HG03064 (cell line): Measurements from ENCODE around the gene CRTC1.

Experiments
- ATAC-seq: cut with Tn5 transposase; IDR thresholded peaks from one replicate; pipeline ENCODE4 v1.9.1; 2021; ENCODE audit warnings: low read depth; ENCODE audit not compliant: unreplicated experiment

Gene CRTC1

GRCh38 chr19:18698321-18699167 lies 15.1 kb downstream of the CRTC1 start:
- ATAC-seq = no peak

DNA sequence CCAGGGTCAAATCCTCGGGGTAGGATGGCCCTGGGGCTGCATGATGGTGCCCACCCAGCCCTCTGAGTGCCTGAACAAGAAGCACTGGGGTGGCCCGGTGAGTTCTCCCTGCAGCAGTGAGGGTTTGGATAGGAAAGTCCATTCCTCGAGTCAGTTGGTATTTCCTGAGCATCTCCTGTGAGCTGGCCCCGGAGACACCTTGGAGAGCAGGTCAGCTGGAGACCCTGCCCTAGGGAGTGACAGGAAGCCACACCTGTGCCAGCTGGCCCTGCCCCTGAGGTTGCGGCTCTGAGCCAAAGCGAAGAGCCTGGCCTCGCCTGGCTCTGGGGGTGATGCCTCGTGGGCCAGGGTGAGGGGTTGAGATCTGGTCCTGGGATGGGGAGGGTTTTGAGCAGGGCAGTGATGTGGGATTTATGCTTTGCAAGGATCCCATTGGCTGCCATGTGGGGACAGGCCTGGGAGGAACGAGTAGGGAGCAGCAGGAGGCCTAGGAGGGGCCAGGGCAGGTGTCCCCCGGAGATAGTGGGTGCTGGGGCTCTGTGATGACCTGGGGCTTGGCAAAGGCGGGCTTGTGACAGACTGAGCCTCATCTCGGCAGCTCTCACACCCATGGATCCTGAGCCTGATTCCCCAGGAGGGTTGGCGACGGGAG lies 16.0 kb downstream of the CRTC1 start:
- ATAC-seq = no peak

DNA sequence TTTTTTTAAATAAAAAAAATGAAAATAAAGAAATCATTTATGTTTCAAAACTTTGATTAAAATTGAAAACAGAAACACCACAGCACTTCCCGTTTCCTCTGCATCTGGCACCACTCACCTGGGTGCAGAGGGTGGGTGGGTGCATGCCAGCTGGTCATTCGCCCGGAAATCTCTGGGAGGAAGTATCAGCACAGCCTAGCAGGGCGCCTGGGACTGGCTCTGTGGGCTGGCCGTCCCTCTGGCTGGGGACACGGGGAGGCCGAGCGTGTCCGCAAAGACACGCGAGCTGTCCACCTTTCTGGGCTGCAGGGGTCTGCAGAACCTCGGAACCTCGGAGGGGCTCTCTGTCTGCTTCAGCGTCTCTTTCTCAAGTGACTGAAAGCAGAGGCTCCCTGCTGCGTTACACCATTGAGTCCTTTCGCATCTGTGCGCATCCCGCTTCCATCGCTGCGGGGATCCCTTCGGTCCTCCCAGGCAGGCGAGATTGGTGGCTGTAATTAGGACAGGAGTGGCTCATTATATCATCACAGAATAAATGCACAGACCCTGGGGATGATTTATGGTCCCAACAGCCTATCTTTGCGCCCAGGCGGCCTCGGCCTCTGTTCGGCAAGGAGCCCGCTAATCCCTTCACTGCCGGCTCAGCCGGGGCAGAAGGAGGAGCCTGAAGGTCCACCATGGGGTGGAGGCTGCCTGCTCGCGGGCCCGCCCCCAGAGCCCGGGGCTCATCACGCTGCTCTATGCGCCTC lies 17.2 kb downstream of the CRTC1 start:
- no peak for ATAC-seq

DNA sequence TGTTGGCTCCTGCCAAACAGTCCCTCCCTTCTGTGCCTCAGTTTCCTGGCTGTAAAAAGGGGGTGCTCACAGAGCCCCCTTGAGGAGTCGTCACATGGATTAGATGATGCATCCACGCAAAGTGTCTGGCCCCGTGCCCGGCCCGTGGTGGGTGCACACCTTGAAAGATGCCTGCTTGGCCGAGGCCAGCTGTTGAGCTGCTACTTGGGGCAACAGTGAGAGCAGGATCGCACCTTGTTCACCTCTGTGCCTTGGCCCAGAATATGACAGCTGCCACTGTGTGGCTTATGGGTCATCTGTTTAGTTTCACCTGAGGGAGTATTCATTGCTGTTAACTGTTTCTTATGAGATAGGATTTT lies 17.7 kb downstream of the CRTC1 start:
- no peak for ATAC-seq

- no peak for ATAC-seq
Measured at GRCh38 chr19:18704054-18704453, 20.6 kb downstream of the CRTC1 start.

GRCh38 chr19:18704971-18705370 lies 21.5 kb downstream of the CRTC1 start:
- ATAC-seq = no peak

DNA sequence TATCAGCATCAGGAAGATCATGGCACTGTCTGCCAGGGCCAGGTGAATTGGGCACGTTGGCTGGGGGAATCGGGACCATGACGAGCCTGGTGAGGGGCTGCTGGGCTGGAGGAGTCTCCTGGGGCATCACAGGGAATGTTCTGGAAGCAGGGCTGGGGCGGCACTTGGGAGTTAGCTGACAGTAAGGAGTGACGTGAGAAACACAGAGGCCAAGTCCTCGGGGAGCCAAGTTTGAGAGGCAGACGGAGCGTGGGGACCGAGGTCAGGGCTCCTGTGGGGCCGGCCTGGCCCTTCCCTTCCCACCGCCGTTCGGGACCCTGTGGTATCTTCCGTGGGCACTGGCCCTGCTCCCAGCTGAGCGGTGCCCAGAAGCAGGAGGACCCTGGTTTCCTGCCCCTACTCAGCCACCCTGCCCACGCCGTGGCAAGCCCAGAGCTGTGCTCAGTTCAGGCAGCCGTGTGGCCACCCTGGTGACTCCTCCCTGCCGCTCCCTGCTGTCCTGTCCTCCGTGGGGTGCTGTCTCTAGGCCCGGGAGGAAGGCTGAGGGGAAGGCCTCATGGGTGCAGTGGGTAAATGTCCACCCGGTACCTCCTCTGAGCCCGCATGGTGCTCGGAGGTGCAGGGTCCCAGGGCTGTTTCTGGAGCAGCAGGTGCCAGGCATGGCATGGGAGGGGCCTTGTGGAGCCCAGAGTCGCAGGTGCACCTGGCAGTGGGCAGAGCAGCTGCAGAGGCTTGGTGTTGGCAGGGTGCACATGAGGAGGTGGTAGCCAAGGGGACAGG lies 25.2 kb downstream of the CRTC1 start:
- ATAC-seq = no peak

GRCh38 chr19:18709546-18709945 lies 26.1 kb downstream of the CRTC1 start:
- ATAC-seq = no peak

DNA sequence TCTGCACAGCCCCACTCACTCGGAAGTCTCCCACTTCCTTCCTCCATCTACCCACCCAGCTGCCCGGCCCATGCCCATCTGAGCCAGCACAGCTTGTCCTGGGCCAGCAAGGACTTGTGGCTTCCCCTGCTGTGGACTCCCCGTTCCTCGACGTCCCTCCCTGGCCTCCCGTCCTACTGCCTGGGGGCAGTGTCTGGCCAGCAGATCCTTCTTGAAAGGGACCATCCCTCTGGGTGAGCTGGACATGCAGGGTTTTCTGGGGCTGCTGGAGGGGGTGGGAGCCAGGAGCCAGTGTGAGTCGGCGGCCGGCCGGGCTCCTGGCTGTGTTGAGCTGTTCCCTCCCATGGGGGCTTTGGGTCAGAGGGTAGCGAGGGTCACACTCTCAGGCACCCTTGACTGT lies 26.7 kb downstream of the CRTC1 start:
- no peak for ATAC-seq

DNA sequence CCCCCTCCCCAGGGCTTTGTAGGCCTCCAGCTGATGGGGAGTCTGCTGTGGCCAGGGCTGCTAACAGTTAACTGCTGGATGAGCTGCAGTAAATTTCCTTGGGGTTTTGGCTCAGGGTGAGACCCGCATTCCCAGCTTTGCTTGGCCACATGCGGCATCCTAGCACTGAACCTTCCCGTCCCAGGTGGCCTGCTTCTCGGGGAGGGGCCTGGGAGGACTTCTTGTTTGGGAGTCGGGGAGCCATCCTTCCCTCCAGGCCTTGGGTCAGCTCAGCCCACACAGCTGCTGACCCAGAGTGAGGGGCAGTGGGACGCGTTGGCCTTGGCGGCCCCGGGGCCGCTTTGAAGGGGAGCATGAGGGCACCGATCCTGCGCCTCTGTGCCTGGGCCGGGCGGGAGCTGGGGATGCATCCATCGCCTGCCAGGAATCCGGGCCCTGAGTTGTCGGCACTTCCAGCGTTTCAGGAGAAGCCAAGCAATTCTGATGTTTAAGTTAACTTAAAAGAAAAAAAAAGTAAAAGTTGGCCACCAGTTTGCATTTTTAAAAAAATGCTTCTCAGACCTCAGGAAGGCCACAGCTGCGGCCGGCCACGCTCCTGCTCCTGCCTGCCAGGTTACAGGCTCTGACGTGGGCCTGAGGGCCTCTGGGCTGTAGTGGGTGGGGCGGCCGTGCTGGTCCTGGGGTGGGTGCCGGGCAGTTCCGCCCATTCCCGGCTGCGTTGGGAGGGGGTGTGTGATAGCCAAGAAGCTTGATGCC lies 27.7 kb downstream of the CRTC1 start:
- no peak for ATAC-seq

- ATAC-seq = no peak
Measured at GRCh38 chr19:18711893-18712292, 28.4 kb downstream of the CRTC1 start.

DNA sequence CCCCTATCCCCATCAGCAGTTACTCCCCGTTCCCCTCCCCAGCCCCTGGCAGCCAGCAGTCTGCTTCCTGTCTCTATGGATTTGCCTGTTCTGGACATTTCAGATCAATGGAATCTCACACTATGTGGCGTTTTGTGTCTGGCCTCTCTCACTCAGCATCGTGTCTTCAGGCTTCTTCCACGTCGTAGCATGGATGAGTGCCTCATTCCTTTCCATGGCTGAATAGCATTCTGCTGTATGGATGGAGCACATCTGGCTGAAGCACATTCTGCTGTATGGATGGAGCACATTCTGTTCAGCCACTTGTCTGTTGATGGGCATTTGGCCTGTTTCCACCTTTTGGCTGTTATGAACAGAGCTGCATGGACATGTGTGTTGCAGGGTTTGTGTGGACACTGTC lies 29.5 kb downstream of the CRTC1 start:
- ATAC-seq = no peak

GRCh38 chr19:18713550-18714117 lies 30.2 kb downstream of the CRTC1 start:
- ATAC-seq = no peak

DNA sequence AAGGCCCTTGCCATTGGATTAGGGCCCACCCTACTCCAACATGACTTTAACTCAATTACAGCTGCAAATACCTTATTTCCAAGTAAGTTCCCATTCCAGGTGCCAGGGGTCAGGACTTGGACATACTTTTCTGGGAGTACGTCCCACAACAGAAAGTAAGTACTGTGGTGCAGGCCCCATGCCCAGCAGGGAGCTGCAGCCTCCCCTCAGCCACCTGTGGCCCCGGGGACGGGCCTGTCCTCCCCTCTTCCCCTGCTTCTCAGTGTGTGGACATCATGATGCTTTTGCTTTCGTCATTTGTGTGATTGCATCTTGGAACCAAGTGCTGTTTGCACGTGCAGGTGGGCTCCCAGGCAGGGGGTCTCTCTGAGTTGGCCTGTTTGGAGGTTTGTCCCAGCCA lies 31.9 kb downstream of the CRTC1 start:
- no peak for ATAC-seq

DNA sequence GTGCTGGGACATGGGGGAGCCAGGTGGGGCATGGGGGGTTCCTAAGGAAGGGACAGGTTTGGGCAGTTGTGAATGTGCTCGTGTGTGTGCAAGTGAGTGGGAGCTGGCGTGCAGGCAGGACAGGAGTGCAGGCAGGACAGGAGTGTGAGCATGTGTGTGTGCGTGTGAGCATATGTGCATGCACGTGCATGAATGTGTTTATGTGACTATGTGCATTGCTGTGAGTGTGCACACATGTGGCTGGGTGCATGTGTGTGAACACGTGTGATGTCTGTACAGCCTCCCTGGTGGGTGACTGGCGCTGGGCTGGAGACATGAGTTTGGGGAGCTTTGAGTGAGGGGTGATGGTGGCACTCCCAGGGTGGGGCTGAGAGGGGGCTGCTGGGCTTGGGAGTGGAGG lies 33.4 kb downstream of the CRTC1 start:
- no peak for ATAC-seq

- ATAC-seq = no peak
Measured at GRCh38 chr19:18717601-18718000, 34.1 kb downstream of the CRTC1 start.

- ATAC-seq = no peak
Measured at GRCh38 chr19:18718015-18718526, 34.6 kb downstream of the CRTC1 start.

GRCh38 chr19:18718846-18719458 lies 35.5 kb downstream of the CRTC1 start:
- no peak for ATAC-seq

GRCh38 chr19:18719541-18719940 lies 36.1 kb downstream of the CRTC1 start:
- ATAC-seq = no peak
